Measurements from ENCODE around the gene GYS1. TPM values are rescaled to one million over a fixed set of nuclear protein-coding genes. Genes with fewer than 3 reads are reported as not detected.

Gene GYS1
- total RNA-seq, result 108 and 117 TPM in 2 replicates

DNA sequence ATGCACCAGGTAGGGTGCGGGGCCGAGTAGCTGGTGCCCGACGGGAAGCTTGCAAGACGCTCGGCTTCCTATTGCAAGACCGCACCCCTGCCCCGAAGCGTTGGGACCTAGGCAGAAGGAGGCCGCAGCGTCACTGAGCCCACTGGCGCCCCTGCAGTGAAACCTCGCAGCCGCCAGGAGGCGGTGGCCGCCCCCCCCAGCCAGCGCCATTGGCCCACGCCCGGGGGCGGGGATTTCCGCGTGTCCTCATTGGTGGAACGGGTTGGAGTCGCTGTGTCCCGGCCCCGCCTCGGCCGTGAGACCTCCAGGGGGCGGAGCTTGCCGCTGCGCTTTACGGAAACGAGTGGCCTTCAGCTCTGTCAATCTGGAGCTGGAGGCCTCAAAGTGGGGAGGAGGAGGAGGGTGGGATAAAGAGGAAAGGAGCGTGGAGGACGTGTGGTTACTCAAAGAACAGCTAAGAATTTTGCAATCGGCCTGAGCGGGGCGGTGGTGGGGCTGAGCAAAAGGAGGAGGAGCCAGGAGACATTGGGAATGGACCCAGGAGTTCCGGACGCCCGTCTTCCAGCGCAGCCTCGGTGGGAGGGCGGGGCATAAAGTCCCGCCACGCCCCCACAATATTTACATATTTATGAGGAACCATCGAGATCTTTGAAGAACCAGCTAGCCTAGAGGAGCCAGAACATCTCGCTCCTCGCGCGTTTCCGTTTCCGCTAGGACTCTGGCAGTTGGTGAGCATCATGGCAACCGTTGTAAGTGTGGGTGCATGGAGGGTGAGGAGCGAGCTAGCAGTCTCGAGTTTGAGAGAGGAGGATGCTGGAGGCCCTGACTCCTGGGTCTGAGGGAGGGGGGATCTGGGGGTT lies at the start of gene GYS1, which contains the start of gene RUVBL2:
Gene GYS1, minus strand, starts transcription at position 135 of the 860 bp plus-strand sequence. CDS start 197 bp downstream, outside the sequence.
Gene RUVBL2, plus strand, starts transcription at position 713 of the 860 bp plus-strand sequence. Its CDS starts 25 bp downstream, at position 738.

DNA sequence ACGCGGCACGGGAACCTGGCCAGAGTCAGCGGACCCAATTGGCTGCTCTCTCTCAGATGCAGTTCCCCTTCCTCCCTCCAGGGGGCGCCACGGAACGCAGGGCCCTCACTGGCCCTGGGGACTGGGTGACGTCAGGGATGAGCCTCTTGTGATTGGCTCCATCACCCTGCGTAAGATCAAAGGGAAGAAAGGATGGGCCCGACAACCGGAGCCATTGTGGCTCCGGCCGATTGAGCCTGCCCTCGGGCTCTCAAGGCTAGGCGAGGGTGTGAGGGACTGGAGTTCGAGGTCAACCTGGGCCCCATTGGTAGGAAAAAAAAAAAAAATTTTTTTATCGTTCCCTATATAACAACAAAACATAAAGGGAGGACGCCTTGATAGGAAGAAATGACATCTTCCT lies 43.7 kb upstream of the GYS1 start, which contains the start of gene CGB1:
Gene CGB1, minus strand, starts transcription at position 81 of the 400 bp plus-strand sequence. CDS start 184 bp downstream, outside the sequence.

DNA sequence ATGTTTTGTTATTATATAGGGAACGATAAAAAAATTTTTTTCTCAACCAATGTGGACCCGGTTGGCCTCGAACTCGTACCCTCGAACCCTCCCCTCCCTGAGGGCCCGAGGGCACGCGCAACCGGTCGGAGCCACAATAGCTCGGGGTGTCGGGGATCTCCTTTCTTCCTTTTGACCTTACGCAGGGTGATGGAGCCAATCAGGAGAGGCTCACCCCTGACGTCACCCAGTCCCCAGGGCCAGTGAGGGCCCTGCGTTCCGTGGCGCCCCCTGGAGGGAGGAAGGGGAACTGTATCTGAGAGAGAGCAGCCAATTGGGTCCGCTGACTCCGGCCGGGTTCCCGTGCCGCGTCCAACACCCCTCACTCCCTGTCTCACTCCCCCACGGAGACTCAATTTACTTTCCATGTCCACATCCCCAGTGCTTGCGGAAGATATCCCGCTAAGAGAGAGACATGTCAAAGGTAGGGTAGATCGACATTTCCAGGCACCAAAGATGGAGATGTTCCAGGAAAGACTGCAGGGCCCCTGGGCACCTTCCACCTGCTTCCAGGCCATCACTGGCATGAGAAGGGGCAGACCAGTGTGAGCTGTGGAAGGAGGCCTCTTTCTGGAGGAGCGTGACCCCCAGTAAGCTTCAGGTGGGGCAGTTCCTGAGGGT lies 38.7 kb upstream of the GYS1 start, which contains the start of gene CGB2:
Gene CGB2, plus strand, starts transcription at position 249 of the 660 bp plus-strand sequence. Its CDS starts 206 bp downstream, at position 455.

DNA sequence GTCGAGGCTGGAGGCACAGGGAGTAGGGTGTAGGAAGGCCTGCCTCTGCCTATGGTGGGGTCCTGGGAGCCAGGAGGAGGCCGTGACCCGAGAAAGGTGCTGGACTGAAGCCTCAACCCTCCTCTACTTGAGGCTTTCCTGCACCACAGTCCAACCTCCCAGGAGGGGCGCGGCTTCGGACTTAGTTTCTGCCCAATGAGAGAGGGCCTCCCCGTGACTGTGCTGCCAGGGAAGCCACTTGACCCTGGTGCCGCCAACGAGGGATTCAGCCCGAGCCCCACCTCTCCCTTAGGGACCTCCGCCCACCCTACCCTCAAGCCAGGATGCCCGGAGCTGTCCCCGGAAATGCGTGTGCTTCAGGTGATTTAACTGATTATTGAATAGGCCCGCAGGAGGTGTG lies 31.1 kb upstream of the GYS1 start, which contains the start of gene CGB3:
Gene CGB3, minus strand, starts transcription at position 101 of the 400 bp plus-strand sequence. CDS start 362 bp downstream, outside the sequence.

DNA sequence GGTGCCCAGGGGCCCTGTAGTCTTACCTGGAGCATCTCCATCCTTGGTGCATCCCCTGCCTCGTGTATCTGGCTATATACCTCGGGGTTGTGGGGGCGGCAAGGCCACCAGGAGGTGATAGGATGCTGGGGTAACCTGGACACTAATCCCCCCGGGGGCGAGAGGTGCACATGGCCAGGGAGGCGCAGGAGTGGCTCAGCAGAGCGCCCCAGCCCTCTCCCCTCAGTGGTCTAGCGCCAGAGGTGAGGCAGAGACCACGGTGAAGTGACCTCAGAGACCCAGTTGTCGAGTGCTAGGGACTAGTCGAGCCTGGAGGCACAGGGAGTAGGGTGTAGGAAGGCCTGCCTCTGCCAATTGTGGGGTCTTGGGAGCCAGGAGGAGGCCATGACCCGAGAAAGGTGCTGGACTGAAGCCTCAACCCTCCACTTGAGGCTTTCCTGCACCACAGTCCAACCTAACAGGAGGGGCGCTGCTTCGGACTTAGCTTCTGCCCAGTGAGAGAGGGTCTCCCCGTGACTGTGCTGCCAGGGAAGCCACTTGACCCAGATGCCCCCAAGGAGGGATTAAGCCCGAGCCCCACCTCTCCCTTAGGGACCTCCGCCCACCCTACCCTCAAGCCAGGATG lies 24.0 kb upstream of the GYS1 start, which contains the start of gene LHB:
Gene LHB, minus strand, starts transcription at position 51 of the 625 bp plus-strand sequence. Its CDS starts 10 bp downstream, at position 41.

DNA sequence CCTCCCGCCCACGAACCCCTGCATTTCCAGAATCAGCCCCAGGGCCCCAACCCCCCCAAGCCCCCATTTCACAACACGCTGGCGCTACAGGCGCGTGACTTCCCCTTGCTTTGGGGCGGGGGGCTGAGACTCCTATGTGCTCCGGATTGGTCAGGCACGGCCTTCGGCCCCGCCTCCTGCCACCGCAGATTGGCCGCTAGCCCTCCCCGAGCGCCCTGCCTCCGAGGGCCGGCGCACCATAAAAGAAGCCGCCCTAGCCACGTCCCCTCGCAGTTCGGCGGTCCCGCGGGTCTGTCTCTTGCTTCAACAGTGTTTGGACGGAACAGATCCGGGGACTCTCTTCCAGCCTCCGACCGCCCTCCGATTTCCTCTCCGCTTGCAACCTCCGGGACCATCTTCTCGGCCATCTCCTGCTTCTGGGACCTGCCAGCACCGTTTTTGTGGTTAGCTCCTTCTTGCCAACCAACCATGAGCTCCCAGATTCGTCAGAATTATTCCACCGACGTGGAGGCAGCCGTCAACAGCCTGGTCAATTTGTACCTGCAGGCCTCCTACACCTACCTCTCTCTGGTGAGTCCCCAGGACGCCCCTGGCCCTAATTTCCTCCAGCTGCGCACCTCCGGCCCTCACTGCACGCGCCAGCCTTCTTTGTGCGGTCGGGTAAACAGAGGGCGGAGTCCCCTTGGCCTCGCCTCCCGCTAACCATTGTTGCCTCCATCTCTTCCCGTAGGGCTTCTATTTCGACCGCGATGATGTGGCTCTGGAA lies 27.9 kb downstream of the GYS1 start, which contains the start of gene FTL:
Gene FTL, plus strand, starts transcription at position 270 of the 766 bp plus-strand sequence. Its CDS starts 199 bp downstream, at position 469.

DNA sequence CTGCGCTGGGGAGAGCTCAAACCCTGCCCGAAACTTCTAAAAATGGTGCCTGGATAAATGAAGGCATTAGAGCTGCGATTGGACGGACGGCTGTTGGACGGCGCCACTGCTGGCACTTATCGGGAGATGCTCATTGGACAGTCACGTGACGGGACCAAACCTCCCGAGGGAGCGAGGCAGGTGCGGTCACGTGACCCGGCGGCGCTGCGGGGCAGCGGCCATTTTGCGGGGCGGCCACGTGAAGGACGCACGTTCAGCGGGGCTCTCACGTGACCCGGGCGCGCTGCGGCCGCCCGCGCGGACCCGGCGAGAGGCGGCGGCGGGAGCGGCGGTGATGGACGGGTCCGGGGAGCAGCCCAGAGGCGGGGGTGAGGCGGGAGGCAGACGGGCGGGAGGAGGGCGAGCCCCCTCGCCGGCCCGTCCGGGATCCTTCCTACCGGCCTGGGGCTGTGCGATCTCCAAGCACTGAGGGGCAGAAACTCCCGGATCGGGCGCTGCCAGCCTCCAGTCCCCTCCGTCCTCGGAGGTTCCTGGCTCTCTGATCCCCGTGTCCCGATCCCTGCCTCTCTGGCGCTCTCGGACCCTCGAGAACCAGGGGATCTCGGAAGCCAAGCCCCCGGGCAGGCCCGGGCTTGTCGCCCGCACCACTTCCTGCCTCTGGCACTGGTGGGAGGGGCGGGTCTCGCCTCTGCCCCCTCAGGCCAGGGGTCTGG lies 38.4 kb downstream of the GYS1 start, which contains the start of gene BAX:
Gene BAX, plus strand, starts transcription at position 281 of the 713 bp plus-strand sequence. Its CDS starts 54 bp downstream, at position 335.

DNA sequence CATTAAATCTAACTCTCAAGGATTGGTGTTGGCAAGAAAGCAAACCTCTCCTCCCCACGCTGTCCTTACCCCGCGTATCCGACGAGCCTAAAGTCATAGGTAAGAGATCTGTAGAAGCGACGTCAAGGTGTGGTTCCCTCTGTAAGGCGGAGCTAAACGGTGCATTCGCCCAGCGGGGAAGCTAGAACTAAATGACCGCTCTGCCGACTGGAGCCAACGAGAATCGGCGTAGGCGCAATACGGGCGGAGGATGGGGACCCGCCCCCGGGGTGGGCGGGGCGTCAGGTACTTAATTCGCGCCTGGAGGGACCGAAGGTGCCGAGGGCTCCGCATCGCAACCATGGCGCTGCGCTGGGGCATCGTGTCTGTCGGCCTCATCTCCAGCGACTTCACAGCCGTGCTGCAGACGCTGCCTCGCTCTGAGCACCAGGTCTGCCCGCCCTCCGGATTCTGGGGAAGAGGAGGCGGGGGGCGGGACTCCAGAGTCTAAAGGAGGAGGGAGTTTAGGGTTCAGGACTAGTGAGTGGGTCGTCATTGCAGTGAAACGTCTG lies 59.7 kb downstream of the GYS1 start, which contains the start of gene DHDH:
Gene DHDH, plus strand, starts transcription at position 318 of the 551 bp plus-strand sequence. Its CDS starts 23 bp downstream, at position 341.

Other genes starting within 250 kb of the GYS1 start
- gene IZUMO1, start 246.4 kb downstream of the GYS1 start, total RNA-seq, result 0.07 TPM in 1 of 2 replicates, not detected in the other
- gene FUT1, start 240.7 kb downstream of the GYS1 start, total RNA-seq, result 0.13 TPM in 2 replicates
- gene FGF21, start 237.8 kb downstream of the GYS1 start, total RNA-seq, result not detected in 2 replicates
- 33.0 and 35.3 TPM in 2 replicates for gene BCAT2, start 182.3 kb downstream of the GYS1 start, total RNA-seq
- 2.2 and 2.8 TPM in 2 replicates for gene HSD17B14, start 156.8 kb downstream of the GYS1 start, total RNA-seq
- gene PLEKHA4, start 124.7 kb downstream of the GYS1 start, total RNA-seq, result 21.3 and 22.6 TPM in 2 replicates
- gene PPP1R15A, start 120.9 kb downstream of the GYS1 start, total RNA-seq, result 53.2 and 70.7 TPM in 2 replicates
- gene TULP2, start 94.6 kb downstream of the GYS1 start, total RNA-seq, result 0.23 TPM in 1 of 2 replicates, not detected in the other
- 522 and 547 TPM in 2 replicates for gene NUCB1, start 93.0 kb downstream of the GYS1 start, total RNA-seq
- 0.17 TPM in 1 of 2 replicates, not detected in the other for gene DHDH, start 59.6 kb downstream of the GYS1 start, total RNA-seq
- gene BAX, start 38.4 kb downstream of the GYS1 start, total RNA-seq, result 79.2 and 117 TPM in 2 replicates
- 4,527 and 7,180 TPM in 2 replicates for gene FTL, start 28.0 kb downstream of the GYS1 start, total RNA-seq
- 156 and 174 TPM in 2 replicates for gene RUVBL2, start 578 bp upstream of the GYS1 start, total RNA-seq
- gene LHB, start 23.8 kb upstream of the GYS1 start, total RNA-seq, result not detected in 2 replicates
- not detected in 2 replicates for gene CGB3, start 31.0 kb upstream of the GYS1 start, total RNA-seq
- gene CGB2, start 38.6 kb upstream of the GYS1 start, total RNA-seq, result not detected in 2 replicates
- gene CGB1, start 43.6 kb upstream of the GYS1 start, total RNA-seq, result not detected in 2 replicates
- not detected in 2 replicates for gene CGB5, start 50.5 kb upstream of the GYS1 start, total RNA-seq
- not detected in 2 replicates for gene CGB8, start 55.8 kb upstream of the GYS1 start, total RNA-seq
- gene CGB7, start 64.4 kb upstream of the GYS1 start, total RNA-seq, result under 0.01 and 0.17 TPM in 2 replicates
- not detected in 2 replicates for gene NTF4, start 71.5 kb upstream of the GYS1 start, total RNA-seq
- not detected in 2 replicates for gene KCNA7, start 79.4 kb upstream of the GYS1 start, total RNA-seq
- 159 and 170 TPM in 2 replicates for gene SNRNP70, start 92.1 kb upstream of the GYS1 start, total RNA-seq
- gene LIN7B, start 121.1 kb upstream of the GYS1 start, total RNA-seq, result 7.5 and 12.6 TPM in 2 replicates
- 0.26 and 0.36 TPM in 2 replicates for gene C19orf73, start 125.8 kb upstream of the GYS1 start, total RNA-seq
- 2.6 and 2.7 TPM in 2 replicates for gene PPFIA3, start 126.2 kb upstream of the GYS1 start, total RNA-seq
- 0.53 and 0.65 TPM in 2 replicates for gene HRC, start 162.1 kb upstream of the GYS1 start, total RNA-seq
- 27.5 and 30.3 TPM in 2 replicates for gene TRPM4, start 164.5 kb upstream of the GYS1 start, total RNA-seq